ENCODE measurements around the gene ZRANB1. TPM values are rescaled to one million over a fixed set of nuclear protein-coding genes. Genes with fewer than 3 reads are reported as not detected.
A peak's percentile ranks its signal among the peaks of the same experiment; 100 is the strongest.
"Not testable (repeated sequence)": the region's sequence is repeated elsewhere in the genome, so short reads cannot be mapped to it uniquely, and the experiment has no call there.

ZRANB1 gene
- total RNA-seq, result 15.1 and 19.7 TPM in 2 replicates

- no peak for DNase-seq (ENCODE audit: low read depth in 2 of 2)
These were observed at the start of gene ZRANB1 for GRCh38 chr10:124941823-124942222. ZRANB1 (plus strand) TSS chr10:124942123; CDS start chr10:124942494, 371 bp downstream.

- no peak for DNase-seq (ENCODE audit: low read depth in 2 of 2)
These were observed 49.0 kb upstream of the ZRANB1 start for GRCh38 chr10:124892905-124893304.

GRCh38 chr10:124894569-124895215 lies 47.2 kb upstream of the ZRANB1 start:
- no peak for DNase-seq (ENCODE audit: low read depth in 2 of 2)

- no peak for DNase-seq (ENCODE audit: low read depth in 2 of 2)
These were observed 45.2 kb upstream of the ZRANB1 start for GRCh38 chr10:124896751-124897150.

GRCh38 chr10:124898471-124898870 lies 43.5 kb upstream of the ZRANB1 start:
- no peak for DNase-seq (ENCODE audit: low read depth in 2 of 2)

- no peak for DNase-seq (ENCODE audit: low read depth in 2 of 2)
These were observed 42.8 kb upstream of the ZRANB1 start for GRCh38 chr10:124899151-124899550.

- DNase-seq (ENCODE audit: low read depth in 2 of 2), result no peak
These were observed 39.5 kb upstream of the ZRANB1 start for GRCh38 chr10:124902462-124902861.

- no peak for DNase-seq (ENCODE audit: low read depth in 2 of 2)
These were observed 38.8 kb upstream of the ZRANB1 start for GRCh38 chr10:124903111-124903510.

- DNase-seq (ENCODE audit: low read depth in 2 of 2), result no peak
These were observed 37.1 kb upstream of the ZRANB1 start for GRCh38 chr10:124904796-124905195.

- no peak for DNase-seq (ENCODE audit: low read depth in 2 of 2)
These were observed 35.3 kb upstream of the ZRANB1 start for GRCh38 chr10:124906551-124907001.

- DNase-seq (ENCODE audit: low read depth in 2 of 2), result no peak
These were observed 32.4 kb upstream of the ZRANB1 start for GRCh38 chr10:124909563-124909962.

- DNase-seq (ENCODE audit: low read depth in 2 of 2), result no peak
These were observed 30.5 kb upstream of the ZRANB1 start for GRCh38 chr10:124911124-124912067.

GRCh38 chr10:124912101-124912886 lies 29.6 kb upstream of the ZRANB1 start:
- no peak for DNase-seq (ENCODE audit: low read depth in 2 of 2)

- DNase-seq (ENCODE audit: low read depth in 2 of 2), result no peak
These were observed 28.8 kb upstream of the ZRANB1 start for GRCh38 chr10:124913167-124913566.

- DNase-seq (ENCODE audit: low read depth in 2 of 2), result not testable (repeated sequence)
These were observed 27.5 kb upstream of the ZRANB1 start for GRCh38 chr10:124914398-124914797.

- peak in 1 of 2 donors; percentile 25 for DNase-seq (ENCODE audit: low read depth in 2 of 2)
These were observed 25.8 kb upstream of the ZRANB1 start for GRCh38 chr10:124916098-124916584.

GRCh38 chr10:124916585-124917427 lies 25.1 kb upstream of the ZRANB1 start:
- DNase-seq (ENCODE audit: low read depth in 2 of 2), result peak; percentile 85 to 98

GRCh38 chr10:124917428-124918190 lies 24.3 kb upstream of the ZRANB1 start:
- peak; percentile 50 to 75 for DNase-seq (ENCODE audit: low read depth in 2 of 2)

GRCh38 chr10:124918191-124918830 lies 23.6 kb upstream of the ZRANB1 start:
- peak in 1 of 2 donors; percentile 23 for DNase-seq (ENCODE audit: low read depth in 2 of 2)

Measured in dermis microvascular lymphatic vessel endothelial cell (primary cell).